SK-N-SH (cell line): ENCODE measurements around the gene C13orf42. TPM values are rescaled to one million over a fixed set of nuclear protein-coding genes. Genes with fewer than 3 reads are reported as not detected.

Experiments
- CTCF ChIA-PET: fragments of 300-600, 350-600 bp; formaldehyde crosslinking; extraction: SDS; loops from one replicate; lab custom pipeline; 2021; lab: Yijun Ruan, JAX
- POLR2A ChIA-PET: fragments of 350-600 bp; sonication (Branson Sonifier 250); formaldehyde crosslinking; extraction: SDS; loops from one replicate; lab custom pipeline; 2020; ENCODE audit warnings: antibody characterized with exemption, inconsistent platforms; lab: Yijun Ruan, JAX
- DNase-seq: peaks from one replicate; pipeline ENCODE4 v3.0.0; 2012
- H2AFZ ChIP-seq: fragments of 200-600 bp; sonication (generic); 2 replicates; pipeline ENCODE4 v1.8.1; 2016; ENCODE audit warnings: antibody characterized with exemption, mild to moderate bottlenecking, low read depth
- H3F3A ChIP-seq: fragments of 200-600 bp; sonication (generic); replicated peaks from 2 replicates; pipeline ENCODE3; 2016; ENCODE audit warnings: antibody characterized with exemption, mild to moderate bottlenecking; ENCODE audit not compliant: insufficient read depth
- H3K27ac ChIP-seq, 2 experiments: fragments of 200-500 bp in 1 of 2; fragments of 200-600 bp in 1 of 2; sonication (Bioruptor generic) in 1 of 2; sonication (generic), shearing (Covaris generic) in 1 of 2; 2 replicates each; pipeline versions ENCODE4 v1.5.1 to v1.6.1; 2014 to 2016; ENCODE audit warnings: low read depth in 2 of 2, inconsistent platforms in 1 of 2, low read length in 1 of 2, mild to moderate bottlenecking in 1 of 2, mixed read lengths in 1 of 2
- H3K27me3 ChIP-seq: fragments of 200-600 bp; sonication (generic), shearing (Covaris generic); 2 replicates; pipeline ENCODE4 v1.6.1; 2016; ENCODE audit warnings: mixed run types; ENCODE audit not compliant: insufficient read depth
- H3K36me3 ChIP-seq, 2 experiments: fragments of 200-500 bp in 1 of 2; fragments of 200-600 bp in 1 of 2; sonication (Bioruptor generic) in 1 of 2; sonication (generic) in 1 of 2; replicated peaks in 1 of 2; 2 replicates each; pipeline versions ENCODE3 to v1.5.1; 2014 to 2016; ENCODE audit warnings: low read length in 1 of 2, mild to moderate bottlenecking in 1 of 2; ENCODE audit not compliant: insufficient read depth in 2 of 2, control insufficient read depth in 1 of 2
- H3K4me1 ChIP-seq, 2 experiments: fragments of 200-500 bp in 1 of 2; fragments of 200-600 bp in 1 of 2; sonication (Bioruptor generic) in 1 of 2; sonication (generic), shearing (Covaris generic) in 1 of 2; 2 replicates each; pipeline versions ENCODE4 v1.5.1 to v1.6.1; 2014 to 2016; ENCODE audit warnings: low read depth in 1 of 2, low read length in 1 of 2, mixed run types in 1 of 2; ENCODE audit not compliant: insufficient read depth in 2 of 2, control insufficient read depth in 1 of 2
- H3K4me2 ChIP-seq: fragments of 200-600 bp; sonication (generic), shearing (Covaris generic); 2 replicates; pipeline ENCODE4 v1.6.1; 2017; ENCODE audit warnings: mixed run types
- H3K4me3 ChIP-seq, 2 experiments: fragments of 200-500 bp in 1 of 2; fragments of 200-600 bp in 1 of 2; sonication (Bioruptor generic) in 1 of 2; sonication (generic), shearing (Covaris generic) in 1 of 2; 2 replicates each; pipeline versions ENCODE4 v1.5.1 to v1.8.1; 2014 to 2016; ENCODE audit warnings: low read depth in 2 of 2, inconsistent platforms in 1 of 2, low read length in 1 of 2, mild to moderate bottlenecking in 1 of 2, mixed read lengths in 1 of 2, moderate library complexity in 1 of 2
- H3K79me2 ChIP-seq: fragments of 200-600 bp; sonication (generic); 2 replicates; pipeline ENCODE4 v1.8.1; 2017; ENCODE audit warnings: mild to moderate bottlenecking; ENCODE audit not compliant: insufficient read depth
- H3K9ac ChIP-seq: fragments of 200-600 bp; sonication (generic); 2 replicates; pipeline ENCODE4 v1.6.1; 2017; ENCODE audit warnings: mixed run types
- H3K9me2 ChIP-seq: fragments of 200-600 bp; sonication (generic); 2 replicates; pipeline ENCODE4 v1.6.1; 2017; ENCODE audit warnings: mixed run types
- H3K9me3 ChIP-seq: fragments of 200-600 bp; sonication (generic); 2 replicates; pipeline ENCODE4 v1.6.1; 2017; ENCODE audit warnings: mixed run types, mild to moderate bottlenecking, moderate library complexity
- H4K20me1 ChIP-seq: fragments of 200-600 bp; sonication (generic); 2 replicates; pipeline ENCODE4 v1.6.1; 2017; ENCODE audit warnings: mild to moderate bottlenecking, mixed run types; ENCODE audit not compliant: insufficient read depth
- ELF1 ChIP-seq: IDR thresholded peaks from 2 replicates; pipeline ENCODE4 v1.4.0; 2012
- EP300 ChIP-seq, 2 experiments: IDR thresholded peaks; 2 replicates each; pipeline versions ENCODE4 v1.4.0 to v1.6.1; 2012; ENCODE audit warnings: borderline replicate concordance in 1 of 2, low read depth in 1 of 2, low read length in 1 of 2
- FOXM1 ChIP-seq: IDR thresholded peaks from 2 replicates; pipeline ENCODE4 v1.4.0; 2012; ENCODE audit warnings: low read depth, mild to moderate bottlenecking
- JUND ChIP-seq: IDR thresholded peaks from 2 replicates; pipeline ENCODE4 v1.4.0; 2012
- MAX ChIP-seq: IDR thresholded peaks from 2 replicates; pipeline ENCODE4 v1.4.0; 2012; ENCODE audit warnings: low read depth
- MEF2A ChIP-seq: IDR thresholded peaks from 2 replicates; pipeline ENCODE4 v1.4.0; 2012; ENCODE audit warnings: low read depth, borderline replicate concordance
- MXI1 ChIP-seq: IDR thresholded peaks from 2 replicates; pipeline ENCODE4 v1.6.1; 2012; ENCODE audit warnings: mild to moderate bottlenecking, low read depth, low read length, improper control_type of control experiment
- NFIC ChIP-seq: IDR thresholded peaks from 2 replicates; pipeline ENCODE4 v1.4.0; 2012; ENCODE audit warnings: borderline replicate concordance
- NRF1 ChIP-seq: IDR thresholded peaks from 2 replicates; pipeline ENCODE4 v1.6.1; 2012; ENCODE audit warnings: low read depth, mild to moderate bottlenecking, low read length
- PBX3 ChIP-seq: IDR thresholded peaks from 2 replicates; pipeline ENCODE4; 2012
- RAD21 ChIP-seq: IDR thresholded peaks from 2 replicates; pipeline ENCODE4 v1.6.1; 2012; ENCODE audit warnings: mild to moderate bottlenecking, low read length
- RCOR1 ChIP-seq: fragments of 150-350 bp; IDR thresholded peaks from 2 replicates; pipeline ENCODE4 v1.6.1; 2017; ENCODE audit warnings: antibody characterized with exemption, low read length
- RFX5 ChIP-seq: IDR thresholded peaks from 2 replicates; pipeline ENCODE4 v1.6.1; 2012; ENCODE audit warnings: mild to moderate bottlenecking, improper control_type of control experiment, low read length
- RXRA ChIP-seq: IDR thresholded peaks from 2 replicates; pipeline ENCODE4 v1.4.0; 2012; ENCODE audit warnings: low read depth, mild to moderate bottlenecking, borderline replicate concordance
- SIN3A ChIP-seq: IDR thresholded peaks from 2 replicates; pipeline ENCODE4 v1.6.1; 2012; ENCODE audit warnings: low read depth, mild to moderate bottlenecking, low read length, moderate library complexity, borderline replicate concordance
- SMC3 ChIP-seq: IDR thresholded peaks from 2 replicates; pipeline ENCODE4 v1.6.1; 2012; ENCODE audit warnings: low read depth, low read length, improper control_type of control experiment
- TAF1 ChIP-seq: IDR thresholded peaks from 2 replicates; pipeline ENCODE4 v1.6.1; 2012; ENCODE audit warnings: low read depth, mild to moderate bottlenecking, low read length, moderate library complexity, borderline replicate concordance
- YY1 ChIP-seq: IDR thresholded peaks from 2 replicates; pipeline ENCODE4 v1.4.0; 2012; ENCODE audit warnings: low read depth, mild to moderate bottlenecking
- WGBS: methylation state at CpG from one replicate; pipeline ENCODE4 v1.1.6; 2017; ENCODE audit warnings: low lambda C conversion rate; 5-methylcytosine and 5-hydroxymethylcytosine counted together
- polyA plus RNA-seq, 3 experiments: library from polyadenylated mRNA; depleted of rRNA; stranded (reverse); fragments of >200 nt; gene quantifications; 2 replicates each; pipeline ENCODE4 v1.2.3, GENCODE V29; 2012
- TF ChIP-seq, protein P1 (sequence below): fragments of 150-350 bp; IDR thresholded peaks from 2 replicates; pipeline ENCODE4 v1.6.1; 2016; ENCODE audit warnings: mild to moderate bottlenecking, low read depth, low read length
- TF ChIP-seq, protein P2 (sequence below): IDR thresholded peaks from 2 replicates; pipeline ENCODE4 v1.6.1; 2012; ENCODE audit warnings: mild to moderate bottlenecking, low read depth, low read length, moderate library complexity

Gene C13orf42
- polyA plus RNA-seq, 1 of the 3 experiments (the other 2 are of a cell fraction), result not detected

DNA sequence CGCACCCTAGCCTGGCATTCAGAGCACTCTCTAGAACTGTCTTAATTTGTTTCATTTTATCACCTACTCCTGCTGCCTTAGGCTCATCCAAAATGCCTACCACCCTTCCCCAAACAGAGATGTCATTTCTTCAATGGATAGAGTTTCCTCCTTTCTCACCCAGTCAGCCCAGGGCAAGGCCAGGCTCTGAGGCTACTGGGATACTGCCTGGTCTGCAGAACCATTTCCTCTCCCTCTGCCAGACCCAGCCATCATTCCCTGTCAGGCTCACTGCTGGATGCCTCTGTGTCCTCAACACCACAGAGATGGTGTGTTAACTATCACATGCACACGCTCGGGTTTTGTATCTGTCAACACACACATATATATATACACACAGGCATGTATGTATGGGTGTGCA is 47.2 kb downstream of the C13orf42 start:
- 91% methylated on average over 3 of the region's 3 CpGs for WGBS
- POLR2A ChIA-PET, result no interaction called here
- Histone ChIP-seq H3K27ac (no peak overlapping the region), H3K79me2 (no peaks in the 10 kb centered on the region)
- TF ChIP-seq RXRA (no peak), YY1 (no peak), SMC3 (no peak), MAX (no peak), JUND (no peak), ELF1 (no peak), EP300 (IDR thresholded peaks at IDR 0.05; ENCODE audit: borderline replicate concordance in 1 of 2, low read depth in 1 of 2, low read length in 1 of 2) (no peak)
- TF ChIP-seq, protein P1, sequence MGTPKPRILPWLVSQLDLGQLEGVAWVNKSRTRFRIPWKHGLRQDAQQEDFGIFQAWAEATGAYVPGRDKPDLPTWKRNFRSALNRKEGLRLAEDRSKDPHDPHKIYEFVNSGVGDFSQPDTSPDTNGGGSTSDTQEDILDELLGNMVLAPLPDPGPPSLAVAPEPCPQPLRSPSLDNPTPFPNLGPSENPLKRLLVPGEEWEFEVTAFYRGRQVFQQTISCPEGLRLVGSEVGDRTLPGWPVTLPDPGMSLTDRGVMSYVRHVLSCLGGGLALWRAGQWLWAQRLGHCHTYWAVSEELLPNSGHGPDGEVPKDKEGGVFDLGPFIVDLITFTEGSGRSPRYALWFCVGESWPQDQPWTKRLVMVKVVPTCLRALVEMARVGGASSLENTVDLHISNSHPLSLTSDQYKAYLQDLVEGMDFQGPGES, result no peak
- TF ChIP-seq, all 33 proteins: peak for 0
- DNase-seq, result no peak
- no peaks in the 10 kb centered on the region for H3K9me3 ChIP-seq
- peaks cover 12 to 28% of the 10 kb centered on the region in 2 experiments; a peak in 2 of 4 replicates for H3K4me1 ChIP-seq
- CTCF ChIA-PET, result no interaction called here
- no peaks in the 10 kb centered on the region for H4K20me1 ChIP-seq
- H3K36me3 ChIP-seq, result no peaks in the 10 kb centered on the region
- no peaks in the 10 kb centered on the region; the same call in 1 of the 2 replicates for H3K27me3 ChIP-seq
- no peak overlapping the region for H3K4me2 ChIP-seq
- H3K9ac ChIP-seq, result no peak overlapping the region
- no peak overlapping the region for H3K4me3 ChIP-seq
- no peaks in the 10 kb centered on the region for H3F3A ChIP-seq
- H2AFZ ChIP-seq, result no peak overlapping the region
- H3K9me2 ChIP-seq, result no peaks in the 10 kb centered on the region

GRCh38 chr13:51058461-51059167 is 52.5 kb downstream of the C13orf42 start:
- POLR2A ChIA-PET, result no interaction called here
- H3K79me2 ChIP-seq, result no peaks in the 10 kb centered on the region
- TF ChIP-seq MEF2A (no peak), YY1 (no peak), RCOR1 (no peak), RAD21 (0 out of 2 replicates have a peak, but pooled peaks have one; percentile 4), RXRA (no peak), TAF1 (no peak), RFX5 (no peak), FOXM1 (no peak), EP300 (IDR thresholded peaks at IDR 0.05; ENCODE audit: borderline replicate concordance in 1 of 2, low read depth in 1 of 2, low read length in 1 of 2) (peak in 1 of 2 experiments; percentile 65; a peak in 1 of 4 replicates), PBX3 (no peak), NFIC (no peak), MXI1 (peak; percentile 28; the same call in 1 of the 2 replicates), SIN3A (no peak), ELF1 (no peak), NRF1 (no peak)
- TF ChIP-seq, protein P1, result no peak
- TF ChIP-seq, protein P2, sequence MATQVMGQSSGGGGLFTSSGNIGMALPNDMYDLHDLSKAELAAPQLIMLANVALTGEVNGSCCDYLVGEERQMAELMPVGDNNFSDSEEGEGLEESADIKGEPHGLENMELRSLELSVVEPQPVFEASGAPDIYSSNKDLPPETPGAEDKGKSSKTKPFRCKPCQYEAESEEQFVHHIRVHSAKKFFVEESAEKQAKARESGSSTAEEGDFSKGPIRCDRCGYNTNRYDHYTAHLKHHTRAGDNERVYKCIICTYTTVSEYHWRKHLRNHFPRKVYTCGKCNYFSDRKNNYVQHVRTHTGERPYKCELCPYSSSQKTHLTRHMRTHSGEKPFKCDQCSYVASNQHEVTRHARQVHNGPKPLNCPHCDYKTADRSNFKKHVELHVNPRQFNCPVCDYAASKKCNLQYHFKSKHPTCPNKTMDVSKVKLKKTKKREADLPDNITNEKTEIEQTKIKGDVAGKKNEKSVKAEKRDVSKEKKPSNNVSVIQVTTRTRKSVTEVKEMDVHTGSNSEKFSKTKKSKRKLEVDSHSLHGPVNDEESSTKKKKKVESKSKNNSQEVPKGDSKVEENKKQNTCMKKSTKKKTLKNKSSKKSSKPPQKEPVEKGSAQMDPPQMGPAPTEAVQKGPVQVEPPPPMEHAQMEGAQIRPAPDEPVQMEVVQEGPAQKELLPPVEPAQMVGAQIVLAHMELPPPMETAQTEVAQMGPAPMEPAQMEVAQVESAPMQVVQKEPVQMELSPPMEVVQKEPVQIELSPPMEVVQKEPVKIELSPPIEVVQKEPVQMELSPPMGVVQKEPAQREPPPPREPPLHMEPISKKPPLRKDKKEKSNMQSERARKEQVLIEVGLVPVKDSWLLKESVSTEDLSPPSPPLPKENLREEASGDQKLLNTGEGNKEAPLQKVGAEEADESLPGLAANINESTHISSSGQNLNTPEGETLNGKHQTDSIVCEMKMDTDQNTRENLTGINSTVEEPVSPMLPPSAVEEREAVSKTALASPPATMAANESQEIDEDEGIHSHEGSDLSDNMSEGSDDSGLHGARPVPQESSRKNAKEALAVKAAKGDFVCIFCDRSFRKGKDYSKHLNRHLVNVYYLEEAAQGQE, result no peak

More at GRCh38 chr13:51058461-51059167, 52.5 kb downstream of the C13orf42 start:
- no peak overlapping the region for H3K4me3 ChIP-seq
- H3K4me2 ChIP-seq, result no peak overlapping the region; the same call in 1 of the 2 replicates
- peaks cover 7 to 21% of the 10 kb centered on the region in 2 experiments; a peak in 2 of 4 replicates for H3K4me1 ChIP-seq
- H4K20me1 ChIP-seq, result no peaks in the 10 kb centered on the region
- peak overlapping the region; percentile 9 to 85; a peak in 3 of 4 replicates for H3K27ac ChIP-seq
- CTCF ChIA-PET, result interaction anchor here (0.7 to 2.9 kb wide), 7 partner anchors 8 to 1061 kb away, joined by 3 to 23 read pairs (median 4); partner anchors contain the start of gene TRIM13
- H2AFZ ChIP-seq, result no peak overlapping the region
- whole genome bisulfite sequencing, result 49% methylated on average over 6 of the region's 6 CpGs
- DNase-seq, result peak; percentile 59
- no peaks in the 10 kb centered on the region for H3K9me3 ChIP-seq
- no peaks in the 10 kb centered on the region for H3K9me2 ChIP-seq
- H3K36me3 ChIP-seq, result no peaks in the 10 kb centered on the region
- H3F3A ChIP-seq, result no peaks in the 10 kb centered on the region
- H3K9ac ChIP-seq, result no peak overlapping the region
- H3K27me3 ChIP-seq, result no peaks in the 10 kb centered on the region
